Heart right ventricle (tissue), 16 donors: ENCODE data around the gene CHAD. TPM values are rescaled to one million over a fixed set of nuclear protein-coding genes. Genes with fewer than 3 reads are reported as not detected.
A peak's percentile ranks its signal among the peaks of the same experiment; 100 is the strongest.

Experiments
- ATAC-seq, 8 donors: fragments of 200-7000 bp; cut with Tn5 transposase; one replicate each; pipeline ENCODE4 v1.9.1; 2020; ENCODE audit warnings: mild to moderate bottlenecking in 8 of 8, moderate library complexity in 8 of 8, moderate number of reproducible peaks in 1 of 8
- DNase-seq, 2 donors: peaks; one replicate each; pipeline ENCODE4 v3.0.0-alpha.2; 2020
- H3K27ac ChIP-seq, 10 donors: fragments of 200-600 bp; sonication (generic) in 2 of 10; one replicate each; pipeline versions ENCODE4 v1.5.0 to v1.8.0; 2020 to 2022; ENCODE audit warnings: mild to moderate bottlenecking in 3 of 10
- H3K27me3 ChIP-seq, 7 donors: fragments of 200-600 bp; one replicate each; pipeline ENCODE4 v1.8.0; 2021 to 2022; ENCODE audit warnings: mild to moderate bottlenecking in 2 of 7
- H3K36me3 ChIP-seq, 9 donors: fragments of 200-600 bp; sonication (generic) in 1 of 9; one replicate each; pipeline versions ENCODE4 v1.5.0 to v1.8.0; 2020 to 2022; ENCODE audit warnings: mild to moderate bottlenecking in 2 of 9
- H3K4me1 ChIP-seq, 9 donors: fragments of 200-600 bp; sonication (generic) in 1 of 9; one replicate each; pipeline versions ENCODE4 v1.5.0 to v1.8.0; 2020 to 2022; ENCODE audit warnings: mild to moderate bottlenecking in 4 of 9
- H3K4me3 ChIP-seq, 10 donors: fragments of 200-600 bp; sonication (generic) in 2 of 10; one replicate each; pipeline versions ENCODE4 v1.5.0 to v1.8.0; 2020 to 2022; ENCODE audit warnings: mild to moderate bottlenecking in 7 of 10, moderate library complexity in 2 of 10
- H3K9me3 ChIP-seq, 11 donors: fragments of 200-600 bp in 10 of 11; sonication (generic) in 2 of 11; one replicate each; pipeline versions ENCODE4 v1.5.0 to v1.8.0; 2013 to 2022; ENCODE audit warnings: mild to moderate bottlenecking in 2 of 11, control low read depth in 1 of 11, moderate library complexity in 1 of 11
- CTCF ChIP-seq, 9 donors: fragments of 200-600 bp; sonication (generic) in 2 of 9; IDR thresholded peaks; one replicate each; pipeline versions ENCODE4 v1.5.0 to v1.8.0; 2021 to 2022; ENCODE audit warnings: antibody characterized with exemption in 9 of 9, mild to moderate bottlenecking in 5 of 9, moderate library complexity in 1 of 9
- WGBS, 2 donors: extraction: QIAGEN DNeasy Blood & Tissue Kit; methylation state at CpG; one replicate each; pipeline ENCODE4 v1.1.7; 2013; ENCODE audit warnings: inconsistent platforms in 1 of 2; 5-methylcytosine and 5-hydroxymethylcytosine counted together
- intact Hi-C, 10 donors: fragments of 100-400 bp; cut with DNase I; formaldehyde crosslinking; loops; one replicate each; pipeline versions ENCODE4 v1.11.1 to v1.14.2; 2022
- polyA plus RNA-seq, 2 donors: library from polyadenylated mRNA; stranded (reverse); fragments of 200-250 nt; gene quantifications; one replicate each; pipeline ENCODE4 v1.2.3, GENCODE V29; 2013
- total RNA-seq, 10 donors: library from RNA; stranded (reverse); fragmentation: NEBNext Ultra II Directional in 3 of 10; extraction: Animal tissue kit (Norgen Biotek cat#: 25700) in 3 of 10; gene quantifications; one replicate each; pipeline versions ENCODE4 v1.2.1 to v1.2.4, GENCODE V29; 2021 to 2023
- donor health status: Arrhythmogenic right ventricular cardiomyopathy.
- donor health status: ischemic (EF 13 %, LVEDD 7.1; RV severe dilation, severe dysfunction).
- donor health status: healthy with polysubstance abuse.
- donor health status: DM: no; HTN: yes; CAD: no.
- donor health status: DM: no; HTN: no; CAD: no.
- donor health status: ischemic (EF 25% LVEDD 6.9; RV normal size, moderate dysfunction).
- donor health status: ischemic (EF 25% LVEDD 5.7; RV mildly dilated, moderate dysfunction).
- donor health status: healthy.
- donor health status: DM: yes; HTN: yes; CAD: no.
- donor health status: Ischemic cardiomyopathy.
- donor health status: ischemic (EF 35%, LVEDD 5.7; RV mildly dilated, moderate dysfunction).
- donor health status: nonischemic (EF 11% LVEDD 7.7; RV severe dilation, severe dysfunction).
- donor health status: DM: yes; HTN: yes; CAD: no.
- donor health status: PGD.
- donor health status: ischemic (EF 29% LVEDD 5.4; RV normal size, mild dysfunction).
- donor health status: nonischemic (EF 23%, LVEDD 6.1; RV moderate dilation, normal function).

CHAD gene
- total and polyA plus RNA-seq, 12 donors = 0.13 to 0.74 (median 0.32) TPM; not detected in 8

DNA sequence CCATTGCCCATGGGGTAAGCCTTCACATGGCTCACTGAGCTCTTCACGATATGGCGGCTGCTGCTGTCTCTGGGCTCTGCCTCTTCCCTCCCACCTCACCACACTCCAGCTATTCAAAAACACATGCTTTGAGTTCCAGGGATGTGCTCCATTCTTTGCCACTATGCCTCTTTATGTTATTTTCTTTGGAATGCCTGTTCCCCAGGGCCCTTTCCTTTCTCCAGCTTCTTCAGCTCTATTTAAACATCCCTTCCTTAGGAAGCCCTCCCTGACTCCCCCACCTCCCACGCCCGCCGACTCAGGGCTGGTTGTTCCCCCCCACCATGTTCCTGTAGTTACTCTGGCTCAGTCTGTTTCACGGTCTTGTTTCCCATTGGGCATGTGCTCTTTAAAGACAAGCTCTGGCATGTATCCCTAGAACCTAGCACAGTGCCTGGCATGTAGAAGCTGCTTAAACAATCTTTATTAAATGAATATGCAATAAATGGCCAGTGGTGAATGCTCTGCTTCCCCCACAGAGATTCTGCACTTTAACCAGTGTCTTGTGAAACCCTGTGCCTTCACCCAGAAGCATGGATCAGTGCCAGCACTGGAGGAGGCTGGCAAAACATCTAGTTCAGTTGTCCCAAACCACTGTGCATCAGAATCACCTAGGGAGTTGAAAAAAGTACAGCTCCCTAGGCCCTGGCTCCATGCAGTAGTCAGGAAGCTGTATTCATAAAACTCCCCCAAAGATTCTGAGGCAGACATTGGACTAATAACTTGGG, 46.4 kb upstream of the CHAD start:
- H3K4me3 ChIP-seq = no peak overlapping the region
- intact Hi-C loops = no loop called here
- H3K9me3 ChIP-seq = no peaks in the 10 kb centered on the region
- TF ChIP-seq CTCF (IDR thresholded peaks at IDR 0.05) = no peak
- DNase-seq (peak in 1 of 2 donors; percentile 38), ATAC-seq (peak in 3 of 8 donors; percentile 46 to 72 (median 60))
- H3K27ac ChIP-seq = peak overlapping the region in 2 of 10 donors; percentile 15 to 52
- 59 to 60% methylated on average over 6 of the region's 6 CpGs for WGBS, 2 donors
- H3K27me3 ChIP-seq = no peaks in the 10 kb centered on the region
- peaks cover 0 to 37% (median 11%) of the 10 kb centered on the region in 9 donors for H3K4me1 ChIP-seq
- H3K36me3 ChIP-seq = no peaks in the 10 kb centered on the region

DNA sequence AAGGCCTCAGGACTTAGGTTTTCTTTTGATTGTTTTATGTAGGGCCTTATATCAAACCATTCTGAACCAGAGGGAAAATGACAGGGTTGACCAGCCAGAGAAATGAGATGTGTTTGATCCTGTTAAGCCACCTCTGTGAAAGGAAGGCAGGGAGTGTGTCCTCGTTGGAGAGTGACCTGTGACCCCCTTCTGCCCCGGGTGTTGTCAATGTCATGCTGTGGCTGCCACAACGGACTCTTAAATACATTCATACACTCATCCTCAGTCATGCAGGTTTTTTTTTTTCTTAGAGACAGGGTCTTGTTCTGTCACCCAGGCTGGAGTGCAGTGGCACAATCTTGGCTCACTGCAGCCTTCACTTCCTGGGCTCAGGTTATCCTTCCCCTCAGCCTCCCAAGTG, 45.7 kb upstream of the CHAD start:
- H3K27me3 ChIP-seq = no peaks in the 10 kb centered on the region
- ATAC-seq (no peak), DNase-seq (no peak)
- H3K9me3 ChIP-seq = no peaks in the 10 kb centered on the region
- peaks cover 0 to 37% (median 11%) of the 10 kb centered on the region in 9 donors for H3K4me1 ChIP-seq
- H3K36me3 ChIP-seq = no peaks in the 10 kb centered on the region
- no peak for TF ChIP-seq CTCF (IDR thresholded peaks at IDR 0.05)
- 68 to 72% methylated on average over 3 of the region's 3 CpGs for WGBS, 2 donors
- H3K4me3 ChIP-seq = no peak overlapping the region
- intact Hi-C loops = no loop called here
- no peak overlapping the region for H3K27ac ChIP-seq

GRCh38 chr17:50513495-50513894, 44.8 kb upstream of the CHAD start:
- intact Hi-C loops = no loop called here
- Histone ChIP-seq H3K4me3 (no peak overlapping the region), H3K4me1 (peaks cover 0 to 40% (median 14%) of the 10 kb centered on the region in 9 donors), H3K27ac (no peak overlapping the region), H3K9me3 (no peaks in the 10 kb centered on the region), H3K36me3 (no peaks in the 10 kb centered on the region), H3K27me3 (no peaks in the 10 kb centered on the region)
- ATAC-seq = no peak
- DNase-seq = no peak
- WGBS, 2 donors = 73 to 74% methylated on average over 4 of the region's 4 CpGs
- TF ChIP-seq CTCF (IDR thresholded peaks at IDR 0.05) = no peak

DNA sequence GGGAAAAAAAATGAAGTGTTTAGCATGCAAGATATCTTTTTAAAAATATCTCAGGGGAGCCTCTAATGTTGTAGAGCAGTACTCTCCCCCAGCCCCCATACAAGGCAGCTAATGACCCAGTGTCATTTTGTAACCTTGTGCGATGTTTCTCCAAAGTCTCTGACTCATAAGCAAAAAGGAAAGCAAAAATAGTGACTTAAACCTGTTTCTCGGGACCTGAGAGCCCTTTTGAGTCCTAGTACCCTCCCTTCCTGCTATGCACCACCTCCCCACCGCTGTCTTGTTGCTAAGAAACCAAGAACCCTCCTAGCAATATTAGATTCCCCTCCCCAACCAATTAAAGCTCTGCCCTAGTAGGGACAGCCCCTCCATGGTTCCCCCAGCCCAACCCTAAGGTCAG, 42.4 kb upstream of the CHAD start:
- TF ChIP-seq CTCF (IDR thresholded peaks at IDR 0.05) = no peak
- 25 to 30% methylated on average over 3 of the region's 3 CpGs for WGBS, 2 donors
- DNase-seq = no peak
- intact Hi-C loops = no loop called here
- ATAC-seq = no peak
- no peaks in the 10 kb centered on the region for H3K27me3 ChIP-seq
- peak overlapping the region in 1 of 10 donors; percentile 60 for H3K27ac ChIP-seq
- H3K4me3 ChIP-seq = no peak overlapping the region
- H3K36me3 ChIP-seq = no peaks in the 10 kb centered on the region
- H3K4me1 ChIP-seq = peaks cover 0 to 30% (median 20%) of the 10 kb centered on the region in 9 donors
- H3K9me3 ChIP-seq = no peaks in the 10 kb centered on the region
